ENCODE data around the gene BEST3.

DNA sequence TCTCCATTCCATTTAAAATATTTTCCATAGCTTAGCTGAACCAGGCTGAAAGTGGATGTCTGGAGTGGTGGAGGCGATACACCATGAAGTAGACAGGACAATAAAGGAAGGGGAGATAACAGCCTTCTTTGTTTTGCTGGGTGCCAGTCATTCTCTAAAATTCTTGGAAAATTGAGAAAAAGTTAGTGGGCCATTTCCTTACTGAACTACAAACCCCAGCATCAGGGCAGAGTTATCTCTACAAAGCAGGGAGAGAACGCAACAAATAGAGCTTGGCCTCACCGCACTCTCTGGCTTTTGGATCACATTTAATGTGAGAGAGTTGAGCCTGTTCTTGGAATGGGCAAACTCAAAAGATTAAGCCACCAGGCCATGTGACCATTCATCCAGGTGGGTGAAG is 47.2 kb downstream of the BEST3 start:
- TF ChIP-seq EZH2 (optimal IDR thresholded peaks at IDR 0.05; ENCODE audit: low read depth, low read length), result no peak
- TF ChIP-seq, protein P1, sequence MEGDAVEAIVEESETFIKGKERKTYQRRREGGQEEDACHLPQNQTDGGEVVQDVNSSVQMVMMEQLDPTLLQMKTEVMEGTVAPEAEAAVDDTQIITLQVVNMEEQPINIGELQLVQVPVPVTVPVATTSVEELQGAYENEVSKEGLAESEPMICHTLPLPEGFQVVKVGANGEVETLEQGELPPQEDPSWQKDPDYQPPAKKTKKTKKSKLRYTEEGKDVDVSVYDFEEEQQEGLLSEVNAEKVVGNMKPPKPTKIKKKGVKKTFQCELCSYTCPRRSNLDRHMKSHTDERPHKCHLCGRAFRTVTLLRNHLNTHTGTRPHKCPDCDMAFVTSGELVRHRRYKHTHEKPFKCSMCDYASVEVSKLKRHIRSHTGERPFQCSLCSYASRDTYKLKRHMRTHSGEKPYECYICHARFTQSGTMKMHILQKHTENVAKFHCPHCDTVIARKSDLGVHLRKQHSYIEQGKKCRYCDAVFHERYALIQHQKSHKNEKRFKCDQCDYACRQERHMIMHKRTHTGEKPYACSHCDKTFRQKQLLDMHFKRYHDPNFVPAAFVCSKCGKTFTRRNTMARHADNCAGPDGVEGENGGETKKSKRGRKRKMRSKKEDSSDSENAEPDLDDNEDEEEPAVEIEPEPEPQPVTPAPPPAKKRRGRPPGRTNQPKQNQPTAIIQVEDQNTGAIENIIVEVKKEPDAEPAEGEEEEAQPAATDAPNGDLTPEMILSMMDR (IDR thresholded peaks at IDR 0.05; ENCODE audit: low read length), result no peak

Measured in MM.1S (cell line).